Suprapubic skin (tissue), 4 donors: ENCODE data around the gene SYNE2.

Experiments used
- EP300 ChIP-seq: sonication (generic); formaldehyde crosslinking; IDR thresholded peaks from one replicate; pipeline ENCODE4 v1.6.1; 2017; ENCODE audit warnings: antibody characterized with exemption
- POLR2A ChIP-seq, 2 donors: fragments of 450-650 bp; IDR thresholded peaks; one replicate each; pipeline ENCODE4 v1.6.1; 2017; ENCODE audit warnings: antibody characterized with exemption in 2 of 2, mild to moderate bottlenecking in 2 of 2, moderate library complexity in 2 of 2
- POLR2AphosphoS5 ChIP-seq, 3 donors: sonication (generic); formaldehyde crosslinking; IDR thresholded peaks; one replicate each; pipeline ENCODE4 v1.6.1; 2017; ENCODE audit warnings: antibody characterized with exemption in 3 of 3
- TF ChIP-seq, protein P1 (sequence below), 2 donors: fragments of 200-600 bp in 1 of 2; fragments of 450-650 bp in 1 of 2; sonication (generic) in 1 of 2; IDR thresholded peaks; one replicate each; pipeline ENCODE4 v1.5.1; 2016 to 2019; ENCODE audit warnings: antibody characterized with exemption in 2 of 2, mild to moderate bottlenecking in 1 of 2, moderate library complexity in 1 of 2

- TF ChIP-seq, protein P1, sequence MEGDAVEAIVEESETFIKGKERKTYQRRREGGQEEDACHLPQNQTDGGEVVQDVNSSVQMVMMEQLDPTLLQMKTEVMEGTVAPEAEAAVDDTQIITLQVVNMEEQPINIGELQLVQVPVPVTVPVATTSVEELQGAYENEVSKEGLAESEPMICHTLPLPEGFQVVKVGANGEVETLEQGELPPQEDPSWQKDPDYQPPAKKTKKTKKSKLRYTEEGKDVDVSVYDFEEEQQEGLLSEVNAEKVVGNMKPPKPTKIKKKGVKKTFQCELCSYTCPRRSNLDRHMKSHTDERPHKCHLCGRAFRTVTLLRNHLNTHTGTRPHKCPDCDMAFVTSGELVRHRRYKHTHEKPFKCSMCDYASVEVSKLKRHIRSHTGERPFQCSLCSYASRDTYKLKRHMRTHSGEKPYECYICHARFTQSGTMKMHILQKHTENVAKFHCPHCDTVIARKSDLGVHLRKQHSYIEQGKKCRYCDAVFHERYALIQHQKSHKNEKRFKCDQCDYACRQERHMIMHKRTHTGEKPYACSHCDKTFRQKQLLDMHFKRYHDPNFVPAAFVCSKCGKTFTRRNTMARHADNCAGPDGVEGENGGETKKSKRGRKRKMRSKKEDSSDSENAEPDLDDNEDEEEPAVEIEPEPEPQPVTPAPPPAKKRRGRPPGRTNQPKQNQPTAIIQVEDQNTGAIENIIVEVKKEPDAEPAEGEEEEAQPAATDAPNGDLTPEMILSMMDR (IDR thresholded peaks at IDR 0.05): no peak
- TF ChIP-seq POLR2A (IDR thresholded peaks at IDR 0.05): no peak
- TF ChIP-seq EP300: no peak
- no peak for TF ChIP-seq POLR2AphosphoS5 (IDR thresholded peaks at IDR 0.05)
Observed at GRCh38 chr14:64159588-64159987, 306.8 kb downstream of the SYNE2 start.
